Transverse colon (tissue), 4 donors: Measurements from ENCODE around the gene ZNF407. TPM values are rescaled to one million over a fixed set of nuclear protein-coding genes. Genes with fewer than 3 reads are reported as not detected.

Source experiments
- DNase-seq: peaks from one replicate; pipeline ENCODE4 v3.0.0-alpha.2; 2019
- H3K27ac ChIP-seq, 4 donors: fragments of 200-600 bp; sonication (generic); 2 replicates each; pipeline ENCODE4 v1.5.1; 2016 to 2018; ENCODE audit warnings: inconsistent platforms in 4 of 4
- H3K27me3 ChIP-seq: fragments of 200-600 bp; sonication (generic); 2 replicates; pipeline ENCODE4 v1.5.1; 2017; ENCODE audit warnings: inconsistent platforms
- H3K36me3 ChIP-seq, 4 donors: fragments of 200-600 bp; sonication (generic); 2 replicates each; pipeline ENCODE4 v1.5.1; 2017 to 2019; ENCODE audit warnings: inconsistent platforms in 4 of 4
- H3K4me1 ChIP-seq, 4 donors: fragments of 200-600 bp; sonication (generic); 2 replicates each; pipeline ENCODE4 v1.5.1; 2017 to 2020; ENCODE audit warnings: inconsistent platforms in 4 of 4
- H3K4me3 ChIP-seq, 4 donors: fragments of 200-600 bp; sonication (generic); 1 replicate in 1 of 4; 2 replicates in 3 of 4; pipeline versions ENCODE4 v1.5.1 to v1.6.1; 2017 to 2019; ENCODE audit warnings: inconsistent platforms in 4 of 4
- H3K9me3 ChIP-seq, 2 donors: fragments of 200-600 bp; sonication (generic); 2 replicates each; pipeline ENCODE4 v1.5.1; 2017 to 2019; ENCODE audit warnings: inconsistent platforms in 2 of 2
- CTCF ChIP-seq, 5 experiments: fragments of 200-600 bp in 3 of 5; fragments of 450-650 bp in 2 of 5; sonication (generic) in 3 of 5; IDR thresholded peaks; 1 replicate in 2 of 5; 2 replicates in 3 of 5; pipeline ENCODE4 v1.5.1; 2016 to 2017; ENCODE audit warnings: antibody characterized with exemption in 5 of 5, inconsistent platforms in 3 of 5, mild to moderate bottlenecking in 2 of 5, moderate library complexity in 1 of 5
- EP300 ChIP-seq: sonication (generic); formaldehyde crosslinking; IDR thresholded peaks from one replicate; pipeline ENCODE4 v1.6.1; 2017; ENCODE audit warnings: antibody characterized with exemption, low read depth
- POLR2A ChIP-seq: fragments of 450-650 bp; IDR thresholded peaks from one replicate; pipeline ENCODE4 v1.6.1; 2016; ENCODE audit warnings: antibody characterized with exemption, mild to moderate bottlenecking, moderate library complexity
- POLR2AphosphoS5 ChIP-seq, 3 donors: sonication (generic); formaldehyde crosslinking; IDR thresholded peaks; one replicate each; pipeline ENCODE4 v1.6.1; 2016; ENCODE audit warnings: antibody characterized with exemption in 3 of 3
- WGBS, 2 donors: methylation state at CpG; one replicate each; pipeline ENCODE4 v1.1.5; 2018; ENCODE audit warnings: low coverage in 1 of 2; 5-methylcytosine and 5-hydroxymethylcytosine counted together
- in situ Hi-C, 4 donors: fragments of 200-750 bp; cut with MboI; loops; one replicate each; pipeline versions ENCODE4 v1.15.0 to v1.15.1; 2017; ENCODE audit warnings: low sequenced_read_pairs in 3 of 4, low pct_ligation_motif_present in 1 of 4, low pct_unique_long_range_greater_than_20kb in 1 of 4
- intact Hi-C: fragments of 100-400 bp; cut with DNase I; formaldehyde crosslinking; loops from one replicate; pipeline ENCODE4 v1.15.1; 2023; ENCODE audit warnings: low total_unique reads
- total RNA-seq, 4 donors: library from RNA; depleted of rRNA; stranded (reverse); fragments of >200 nt; gene quantifications; one replicate each; pipeline ENCODE4 v1.1.0, GENCODE V29; 2016

Gene ZNF407
- total RNA-seq, 4 donors from 2014 or later = 13.5 to 24.1 (median 20.1) TPM

DNA sequence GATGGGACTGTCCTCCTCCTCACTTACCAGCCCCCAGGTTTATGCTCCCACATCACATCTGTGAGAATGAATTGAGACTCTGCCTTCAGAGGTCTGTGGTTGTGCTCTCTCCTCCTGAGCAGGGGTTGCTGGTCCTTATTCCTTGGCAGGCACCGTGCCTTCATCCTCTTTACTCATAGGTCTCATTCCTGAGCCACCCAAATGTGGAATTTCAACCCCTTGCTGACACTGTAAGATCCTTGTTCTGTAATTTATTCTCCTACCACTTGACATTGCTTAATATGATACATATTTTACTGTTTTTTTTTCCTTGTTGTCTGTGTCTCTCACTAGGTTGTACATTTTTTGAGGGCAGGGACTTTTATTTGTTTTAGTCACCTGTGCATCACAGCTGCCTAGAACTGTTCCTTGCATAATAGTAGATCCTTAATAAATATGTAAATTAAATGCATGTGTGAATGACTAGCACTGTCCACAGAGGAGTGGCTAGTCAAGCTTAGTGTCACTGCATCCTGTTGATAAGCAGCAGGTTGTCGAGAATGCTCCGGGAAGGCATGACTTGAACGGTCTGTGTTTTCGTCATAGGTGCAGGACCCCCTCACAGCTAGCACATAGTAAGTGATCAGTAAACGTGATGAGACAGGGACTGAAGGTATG is 180.6 kb downstream of the ZNF407 start:
- no peak for TF ChIP-seq EP300
- no peak for TF ChIP-seq CTCF (IDR thresholded peaks at IDR 0.05)
- TF ChIP-seq POLR2AphosphoS5 (IDR thresholded peaks at IDR 0.05) = no peak
- no peak for TF ChIP-seq POLR2A
- WGBS, 2 donors = 91% methylated on average over 6 of the region's 6 CpGs
- Histone ChIP-seq H3K4me1 (no peaks in the 10 kb centered on the region), H3K27me3 (no peaks in the 10 kb centered on the region), H3K27ac (no peak overlapping the region), H3K9me3 (no peaks in the 10 kb centered on the region), H3K36me3 (no peaks in the 10 kb centered on the region), H3K4me3 (no peak overlapping the region)
- in situ Hi-C loops = no loop called here
- intact Hi-C loops = no loop called here
- no peak for DNase-seq

DNA sequence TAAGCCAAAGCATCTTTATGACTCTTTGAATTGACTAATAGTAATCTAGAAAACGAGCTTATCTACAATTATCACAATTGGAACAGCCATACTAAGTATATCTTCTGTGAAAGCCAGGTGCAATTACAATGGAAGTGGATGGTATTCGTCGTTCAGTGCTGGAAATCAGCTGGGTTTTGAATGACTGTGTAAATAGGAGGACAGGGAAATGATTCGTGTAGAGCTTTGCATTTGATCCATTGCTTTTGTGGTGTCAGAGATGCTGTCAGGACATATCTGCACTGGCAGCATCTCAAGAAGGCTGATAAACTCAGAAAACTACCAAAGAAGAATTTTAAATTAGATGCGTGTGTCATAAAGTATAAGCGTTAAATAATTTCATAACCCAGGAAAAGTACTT is 187.1 kb downstream of the ZNF407 start:
- Histone ChIP-seq H3K4me3 (no peak overlapping the region), H3K27ac (no peak overlapping the region), H3K36me3 (no peaks in the 10 kb centered on the region), H3K27me3 (no peaks in the 10 kb centered on the region), H3K4me1 (no peaks in the 10 kb centered on the region), H3K9me3 (no peaks in the 10 kb centered on the region)
- no peak for DNase-seq
- in situ Hi-C loops = no loop called here
- WGBS, 2 donors = 55 to 63% methylated on average over 6 of the region's 6 CpGs
- no peak for TF ChIP-seq POLR2AphosphoS5 (IDR thresholded peaks at IDR 0.05)
- TF ChIP-seq POLR2A = no peak
- no peak for TF ChIP-seq CTCF (IDR thresholded peaks at IDR 0.05)
- TF ChIP-seq EP300 = no peak
- intact Hi-C loops = no loop called here

- 77 to 93% methylated on average over 3 to 6 of the region's 6 CpGs for WGBS, 2 donors
Observed at GRCh38 chr18:74785632-74786031, 188.0 kb downstream of the ZNF407 start.

GRCh38 chr18:74788657-74789056 is 191.0 kb downstream of the ZNF407 start:
- no peak overlapping the region for H3K27ac ChIP-seq
- no peaks in the 10 kb centered on the region for H3K36me3 ChIP-seq
- no peak overlapping the region for H3K4me3 ChIP-seq
- in situ Hi-C loops = no loop called here
- peaks cover 0 to 3% (median 0%) of the 10 kb centered on the region in 4 donors for H3K4me1 ChIP-seq
- H3K27me3 ChIP-seq = no peaks in the 10 kb centered on the region
- H3K9me3 ChIP-seq = no peaks in the 10 kb centered on the region
- intact Hi-C loops = no loop called here
- TF ChIP-seq POLR2AphosphoS5 (IDR thresholded peaks at IDR 0.05) = no peak
- no peak for TF ChIP-seq CTCF (IDR thresholded peaks at IDR 0.05)
- TF ChIP-seq EP300 = no peak
- no peak for TF ChIP-seq POLR2A
- WGBS, 2 donors = 50 to 73% methylated on average over 2 of the region's 2 CpGs
- DNase-seq = no peak

More at GRCh38 chr18:74785632-74786031, 188.0 kb downstream of the ZNF407 start:
- DNase-seq = no peak
- Histone ChIP-seq H3K27me3 (no peaks in the 10 kb centered on the region), H3K9me3 (no peaks in the 10 kb centered on the region), H3K27ac (no peak overlapping the region), H3K36me3 (no peaks in the 10 kb centered on the region), H3K4me1 (no peaks in the 10 kb centered on the region), H3K4me3 (no peak overlapping the region)
- intact Hi-C loops = no loop called here
- TF ChIP-seq EP300 (no peak), CTCF (IDR thresholded peaks at IDR 0.05) (no peak), POLR2AphosphoS5 (IDR thresholded peaks at IDR 0.05) (no peak), POLR2A (no peak)
- in situ Hi-C loops = no loop called here
